ENCODE results near the gene TMEM182. TPM values are rescaled to one million over a fixed set of nuclear protein-coding genes. Genes with fewer than 3 reads are reported as not detected.

TMEM182 gene
- total and polyA plus RNA-seq, 9 of the 15 experiments (the other 6 are each of a cell fraction or from before 2014, with no cell fraction given): 5.2 to 11.4 (median 7.5) TPM

GRCh38 chr2:102735416-102736109 is 26.3 kb upstream of the TMEM182 start (continued):
- no peak for TF ChIP-seq CHD7 (IDR thresholded peaks at IDR 0.05; ENCODE audit: low read depth, low read length)
- TF ChIP-seq NR3C1 (CRISPR knock-in tag; IDR thresholded peaks at IDR 0.05): no peak

Data from K562 (cell line).